ENCODE data around the gene HMCN2.

HMCN2 gene

DNA sequence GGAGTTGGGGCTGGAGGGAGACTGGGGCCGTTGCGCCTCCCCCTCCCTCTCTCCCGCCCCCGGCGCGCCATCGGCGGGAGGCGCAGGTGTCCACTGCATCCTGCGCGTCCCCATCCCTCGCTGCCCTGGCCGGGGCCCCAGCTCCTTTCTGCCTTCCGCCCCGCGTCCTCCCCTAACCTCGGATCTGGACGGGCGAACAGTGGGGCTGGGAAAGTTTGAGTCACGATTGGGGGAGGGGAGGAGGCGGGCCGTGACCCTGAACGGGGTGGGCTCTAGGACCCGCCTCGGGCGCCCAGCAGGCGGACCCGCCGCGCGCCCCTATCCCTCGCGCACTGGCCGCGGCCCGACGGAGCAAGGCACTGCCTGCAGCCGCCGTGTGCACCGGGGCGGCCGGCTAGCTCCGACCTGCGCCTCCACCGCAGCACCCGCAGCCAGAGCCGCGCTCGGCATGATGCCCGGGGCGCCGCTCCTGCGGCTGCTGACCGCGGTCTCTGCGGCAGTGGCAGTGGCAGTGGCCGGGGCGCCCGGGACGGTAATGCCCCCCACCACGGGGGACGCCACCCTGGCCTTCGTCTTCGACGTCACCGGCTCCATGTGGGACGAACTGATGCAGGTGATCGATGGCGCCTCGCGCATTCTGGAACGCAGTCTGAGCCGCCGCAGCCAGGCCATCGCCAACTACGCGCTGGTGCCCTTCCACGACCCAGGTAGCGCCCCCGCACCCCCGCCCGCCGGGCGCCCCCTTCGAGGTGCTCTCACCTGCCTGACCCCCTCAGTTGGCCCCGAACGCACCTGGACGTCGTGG lies at the start of gene HMCN2:
TSS of gene HMCN2 (plus strand) at position 330 of the 805 bp plus-strand sequence. CDS start at position 449, 119 bp downstream.
- DNase-seq (ENCODE audit: low spot score) = no peak

DNA sequence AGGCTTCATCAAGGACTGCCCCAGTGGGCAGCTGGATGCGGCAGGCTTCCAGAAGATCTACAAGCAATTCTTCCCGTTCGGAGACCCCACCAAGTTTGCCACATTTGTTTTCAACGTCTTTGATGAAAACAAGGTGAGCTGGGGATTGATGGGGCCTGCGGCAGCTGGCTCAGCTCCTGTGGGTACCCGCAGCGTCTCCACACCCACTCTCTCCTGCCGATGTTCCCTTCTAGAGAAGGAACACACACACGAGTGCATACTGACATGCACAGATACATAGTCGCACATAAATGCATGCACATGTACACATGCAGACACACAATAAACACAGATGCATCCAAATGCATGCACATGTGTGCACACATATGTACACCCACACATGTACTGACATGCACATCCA lies 47.7 kb upstream of the HMCN2 start:
- DNase-seq (ENCODE audit: low spot score) = no peak

DNA sequence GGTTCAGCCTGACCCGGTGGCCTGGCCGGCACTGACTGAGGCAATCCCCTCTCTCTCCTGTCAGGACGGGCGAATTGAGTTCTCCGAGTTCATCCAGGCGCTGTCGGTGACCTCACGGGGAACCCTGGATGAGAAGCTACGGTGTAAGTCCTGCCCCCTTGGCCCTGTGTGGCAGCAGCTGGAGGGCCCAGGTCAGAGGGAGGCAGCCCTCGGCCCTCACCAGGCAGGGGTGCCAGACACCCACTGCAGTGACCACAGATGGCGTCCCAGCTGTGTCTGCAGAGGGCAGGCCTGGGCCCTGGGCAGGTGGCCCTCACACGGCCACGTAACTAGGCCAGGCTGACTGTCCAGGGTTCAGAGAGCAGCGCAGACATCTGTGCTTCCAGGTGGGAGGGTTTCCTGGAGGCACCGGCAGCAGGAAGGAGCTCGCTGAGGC lies 45.9 kb upstream of the HMCN2 start:
- DNase-seq (ENCODE audit: low spot score) = no peak

DNA sequence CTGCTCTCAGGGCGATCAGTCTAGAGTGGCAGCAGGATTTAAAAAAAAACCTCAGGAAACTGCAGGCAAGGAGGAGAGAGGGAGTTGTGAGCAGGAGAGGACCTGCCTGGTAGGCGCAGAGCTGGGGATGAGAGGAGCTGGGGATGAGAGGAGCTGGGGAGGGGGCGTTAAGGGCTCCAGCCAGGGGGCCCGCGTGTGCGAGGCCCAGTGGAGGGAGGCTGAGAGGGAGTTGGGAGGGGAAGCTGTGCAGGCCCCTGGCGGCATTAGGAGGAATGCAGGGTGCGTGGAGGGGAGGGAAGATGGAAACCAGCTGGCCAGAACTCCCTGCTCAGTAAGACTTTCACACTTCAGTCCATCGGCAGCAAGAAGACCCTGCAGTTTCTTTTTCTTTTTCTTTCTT lies 45.2 kb upstream of the HMCN2 start:
- DNase-seq (ENCODE audit: low spot score) = peak; percentile 82

DNA sequence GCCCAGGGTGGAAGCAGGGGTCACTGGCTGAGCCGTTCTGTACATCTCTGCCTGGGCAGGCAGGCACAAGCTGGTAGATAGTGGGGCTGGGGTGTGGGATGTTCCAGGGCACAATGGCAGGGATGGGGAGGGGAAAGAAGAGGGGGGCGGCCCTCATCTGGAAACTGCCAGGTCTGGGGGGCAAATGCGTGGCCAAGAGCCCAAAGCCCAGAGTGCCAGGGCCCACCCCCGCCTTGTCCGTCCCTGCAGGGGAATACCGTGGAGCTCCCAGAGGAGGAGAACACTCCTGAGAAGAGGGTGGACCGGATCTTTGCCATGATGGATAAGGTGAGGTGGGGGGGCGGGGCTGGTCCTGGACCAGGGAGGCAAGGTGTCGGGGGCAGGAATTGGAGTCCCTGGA lies 42.7 kb upstream of the HMCN2 start:
- no peak for DNase-seq (ENCODE audit: low spot score)

DNA sequence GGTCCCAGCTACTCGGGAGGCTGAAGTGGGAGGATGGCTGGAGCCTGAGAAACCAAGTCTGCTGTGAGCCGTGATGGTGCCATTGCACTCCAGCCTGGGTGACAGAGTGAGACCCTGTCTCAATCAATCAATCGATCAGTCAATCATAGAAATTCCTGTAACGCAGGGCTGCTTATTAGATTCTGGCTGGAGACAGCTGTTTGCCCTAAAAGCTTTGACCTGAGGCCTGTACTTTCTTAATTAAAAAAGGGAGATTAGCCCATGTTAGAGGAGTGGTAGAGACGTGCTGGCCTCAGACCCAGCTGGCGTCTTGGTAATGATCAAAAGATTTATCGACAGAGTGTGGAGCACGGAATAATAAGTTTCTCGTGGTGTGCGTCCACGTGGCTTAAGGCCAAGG lies 40.5 kb upstream of the HMCN2 start:
- DNase-seq (ENCODE audit: low spot score) = no peak

- no peak for DNase-seq (ENCODE audit: low spot score)
These were observed 40.0 kb upstream of the HMCN2 start for GRCh38 chr9:130225586-130225985.

- DNase-seq (ENCODE audit: low spot score) = no peak
These were observed 39.4 kb upstream of the HMCN2 start for GRCh38 chr9:130226112-130226511.

- no peak for DNase-seq (ENCODE audit: low spot score)
These were observed 37.7 kb upstream of the HMCN2 start for GRCh38 chr9:130227833-130228232.

DNA sequence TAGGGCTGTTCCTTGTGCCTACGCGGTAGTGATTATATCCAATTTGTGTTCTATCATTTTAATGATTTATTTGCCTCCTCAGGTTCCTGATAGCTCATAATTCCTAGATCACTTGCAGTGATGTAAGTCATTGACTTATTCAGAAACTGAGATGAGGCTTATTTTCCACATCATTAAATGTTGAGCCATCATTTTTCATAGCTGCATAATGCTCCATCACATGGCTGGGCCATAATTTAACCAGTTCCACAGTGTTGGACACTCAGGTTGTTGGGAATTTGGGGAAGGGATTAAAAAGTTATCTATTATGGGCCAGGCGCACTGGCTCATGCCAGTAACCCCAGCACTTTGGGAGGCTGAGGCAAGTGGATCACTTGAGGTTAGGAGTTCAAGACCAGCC lies 35.8 kb upstream of the HMCN2 start:
- no peak for DNase-seq (ENCODE audit: low spot score)

- DNase-seq (ENCODE audit: low spot score) = no peak
These were observed 34.9 kb upstream of the HMCN2 start for GRCh38 chr9:130230631-130231030.

GRCh38 chr9:130232899-130233586 lies 32.5 kb upstream of the HMCN2 start:
- no peak for DNase-seq (ENCODE audit: low spot score)

DNA sequence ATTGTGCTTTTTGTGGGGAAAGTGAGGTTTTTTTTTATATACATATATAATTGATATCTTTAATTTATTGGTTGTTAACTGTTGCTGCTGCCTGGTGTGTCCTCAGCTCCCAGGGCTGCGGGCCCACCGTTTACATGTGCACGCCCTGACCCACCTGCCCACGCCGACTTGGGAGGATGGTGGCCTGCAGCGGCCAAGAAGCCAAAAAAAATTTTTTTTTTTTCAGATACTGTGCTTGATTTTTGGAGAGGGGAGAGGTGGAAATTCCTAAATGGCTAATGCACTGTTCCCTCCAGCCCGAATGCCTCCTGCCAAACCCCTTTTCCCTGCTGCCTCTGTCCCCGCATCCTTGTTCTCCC lies 32.0 kb upstream of the HMCN2 start:
- DNase-seq (ENCODE audit: low spot score) = no peak

DNA sequence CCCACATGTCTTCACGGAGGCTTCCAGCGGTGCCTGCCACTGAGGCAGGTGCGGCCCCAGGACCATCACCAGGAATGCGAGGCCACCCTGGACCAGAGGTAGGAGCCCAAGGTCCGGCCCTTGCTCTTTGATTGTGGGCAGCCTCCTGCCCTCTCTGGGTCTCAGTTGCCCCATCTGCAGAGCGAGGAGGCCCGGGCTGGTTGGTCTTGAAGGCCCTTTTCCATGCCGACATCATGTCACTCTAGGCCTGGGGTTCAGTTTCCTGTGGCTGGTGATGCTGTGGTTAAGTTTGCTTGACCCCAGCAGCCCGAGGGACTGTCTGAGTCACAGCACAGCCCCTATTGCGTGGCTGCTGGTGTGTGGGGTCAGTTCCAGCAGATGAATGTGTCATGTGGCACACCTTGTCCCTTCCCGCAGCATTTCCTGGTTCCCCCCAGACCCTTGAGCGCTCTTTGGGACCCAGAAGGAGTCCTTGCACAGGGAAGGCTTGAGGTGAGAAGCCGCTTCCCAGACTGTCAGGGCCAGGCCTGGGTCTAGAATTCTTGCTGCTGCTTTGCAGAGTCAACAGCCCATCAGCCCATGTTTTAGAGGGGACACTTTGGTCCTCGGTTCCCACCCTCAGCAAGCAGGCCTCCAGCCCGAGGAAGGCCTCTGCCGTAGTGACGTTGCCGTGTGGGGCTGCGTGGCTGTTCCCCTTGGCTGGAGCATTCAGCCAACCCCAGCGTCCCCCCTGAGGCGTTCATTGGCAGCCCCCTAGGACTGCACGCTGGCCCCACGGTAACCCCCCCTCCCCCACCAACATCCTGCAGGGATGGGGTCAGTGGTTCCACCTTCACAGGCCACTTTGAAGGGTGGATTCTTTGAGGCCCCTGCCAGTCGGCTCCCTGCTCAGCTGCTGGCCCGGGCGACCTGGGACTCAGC lies 31.0 kb upstream of the HMCN2 start:
- peak; percentile 57 for DNase-seq (ENCODE audit: low spot score)

DNA sequence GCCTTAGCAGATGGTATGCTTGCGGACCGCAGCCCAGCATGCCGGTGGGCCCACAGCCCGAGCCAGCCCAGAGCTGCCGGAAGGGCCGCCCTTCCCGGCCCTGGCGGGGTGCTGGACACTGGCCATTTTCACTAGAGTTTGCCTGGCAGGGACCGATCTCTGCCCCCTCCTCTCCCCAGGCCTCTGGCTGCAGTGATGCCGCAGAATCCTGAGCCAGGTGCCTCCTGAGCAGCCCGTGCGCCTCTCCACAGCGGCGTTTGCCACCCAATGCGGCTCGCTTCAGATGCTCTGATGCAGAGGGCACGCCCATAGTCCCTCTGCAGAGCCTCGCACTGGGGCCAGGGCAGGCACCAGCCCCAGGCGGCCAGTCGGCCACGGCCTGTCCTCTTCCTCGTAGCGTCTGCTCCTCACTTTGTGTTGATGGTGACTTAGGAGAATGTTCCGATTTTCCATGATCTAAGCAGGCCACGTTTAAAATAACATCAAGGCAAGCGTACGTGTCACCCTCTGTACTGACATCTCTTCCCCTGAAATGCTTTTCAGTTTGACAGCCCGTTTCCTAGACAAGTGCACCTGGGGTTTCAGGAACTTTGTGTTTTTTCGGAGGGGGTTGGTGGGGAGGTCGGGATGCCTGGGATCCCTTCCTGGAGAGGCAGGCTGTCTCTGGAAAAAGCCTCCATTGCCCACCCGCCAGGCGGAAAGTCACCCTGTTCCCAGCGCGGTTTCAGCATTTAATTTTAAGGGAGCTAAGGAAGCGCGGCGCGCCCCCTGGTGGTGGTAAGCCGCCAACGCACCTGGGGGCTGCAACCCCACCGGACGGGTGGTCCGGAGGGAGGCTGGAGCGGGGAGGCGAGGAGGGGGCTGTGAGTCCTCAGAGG lies 29.8 kb upstream of the HMCN2 start:
- DNase-seq (ENCODE audit: low spot score) = peak; percentile 67

GRCh38 chr9:130236436-130236985 lies 29.0 kb upstream of the HMCN2 start:
- DNase-seq (ENCODE audit: low spot score) = no peak

GRCh38 chr9:130237076-130237475 lies 28.5 kb upstream of the HMCN2 start:
- no peak for DNase-seq (ENCODE audit: low spot score)

DNA sequence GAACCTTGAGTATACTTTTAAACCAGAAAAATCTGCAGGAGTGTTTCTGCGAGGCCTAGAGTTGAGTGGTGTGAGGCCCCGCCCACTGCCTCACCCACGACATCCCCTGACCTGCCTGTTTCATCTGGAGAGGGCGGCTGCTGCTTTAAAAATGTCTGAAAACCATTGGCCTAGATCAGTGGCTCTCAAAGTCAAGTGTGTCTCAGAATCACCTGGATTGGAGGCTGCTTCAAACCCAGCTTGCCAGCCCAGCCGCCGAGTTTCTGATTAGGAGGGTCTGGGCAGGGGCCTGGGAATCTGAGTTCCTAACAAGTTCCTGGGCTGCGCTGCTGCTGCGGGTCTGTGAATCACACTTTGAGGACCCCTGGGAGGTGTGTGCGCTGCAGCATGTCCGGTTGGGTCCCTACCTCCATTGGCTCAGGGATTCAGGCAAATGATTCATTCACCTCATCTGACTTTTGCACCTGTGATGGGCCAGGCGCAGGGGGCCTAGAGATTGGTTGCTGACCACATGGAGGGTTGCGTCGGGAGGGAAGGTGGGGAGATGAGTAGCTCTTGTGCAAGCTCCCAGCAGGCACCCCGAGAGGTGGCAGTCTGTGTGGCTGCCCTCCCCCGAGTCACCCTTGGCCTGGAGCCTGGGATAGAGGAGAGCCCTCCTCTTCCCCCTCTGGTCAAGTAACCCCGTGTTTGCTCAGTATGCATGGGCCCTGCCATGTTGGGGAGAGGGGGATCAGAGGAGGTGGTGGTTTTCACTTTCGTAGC lies 27.6 kb upstream of the HMCN2 start:
- DNase-seq (ENCODE audit: low spot score) = no peak

- DNase-seq (ENCODE audit: low spot score) = no peak
These were observed 26.2 kb upstream of the HMCN2 start for GRCh38 chr9:130239363-130239695.

DNA sequence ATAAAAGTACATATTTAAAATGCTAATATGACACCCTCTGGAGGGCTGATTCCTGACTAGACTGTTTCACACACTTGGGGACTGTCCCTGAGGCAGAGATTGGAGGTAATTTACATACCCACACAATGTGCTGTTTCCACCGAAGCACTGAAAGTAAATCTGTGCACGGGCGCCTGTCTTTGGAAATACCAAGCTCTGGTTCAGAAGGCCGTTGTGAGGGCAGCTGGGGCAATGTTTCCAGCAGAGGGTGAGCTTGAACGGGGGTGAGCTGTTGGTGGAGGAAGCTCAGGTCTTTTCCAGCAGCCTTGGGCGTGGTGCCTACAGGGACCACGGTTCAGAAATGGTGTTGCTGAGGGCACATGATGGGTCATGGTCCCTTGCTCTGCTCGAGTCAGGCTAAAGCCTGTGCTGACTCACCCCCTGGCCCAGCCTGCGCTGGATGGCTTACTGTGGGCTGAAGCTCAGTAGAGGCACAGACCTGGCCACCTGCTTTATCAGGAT lies 25.8 kb upstream of the HMCN2 start:
- no peak for DNase-seq (ENCODE audit: low spot score)
